OCI-LY7 (cell line): ENCODE measurements around the gene TDRD9.

ENCODE experiments used
- CTCF ChIP-seq: fragments of 200-600 bp; sonication (generic); conservative IDR thresholded peaks from 2 replicates; pipeline ENCODE4 v1.5.1; 2014; ENCODE audit warnings: mild to moderate bottlenecking, antibody characterized with exemption, low read length, moderate library complexity, mixed read lengths
- EZH2phosphoT487 ChIP-seq: fragments of 200-600 bp; sonication (generic); IDR thresholded peaks from 2 replicates; pipeline ENCODE4 v1.6.1; 2018; ENCODE audit warnings: low read depth, borderline replicate concordance, mild to moderate bottlenecking, mixed run types, antibody characterized with exemption, low read length, moderate library complexity, mixed read lengths

GRCh38 chr14:103935102-103935501 is 6.8 kb downstream of the TDRD9 start:
- no peak for TF ChIP-seq CTCF
- no peak for TF ChIP-seq EZH2phosphoT487
